GM23248 (cell line): ENCODE data around the gene CDCA8.

Source experiments
- EZH2 ChIP-seq: fragments of 200-600 bp; sonication (generic); IDR thresholded peaks from 2 replicates; pipeline ENCODE4 v1.6.1; 2018; ENCODE audit warnings: antibody characterized with exemption, mild to moderate bottlenecking; ENCODE audit not compliant: insufficient read depth, poor library complexity, severe bottlenecking
- EZH2phosphoT487 ChIP-seq: fragments of 200-600 bp; sonication (generic); IDR thresholded peaks from 2 replicates; pipeline ENCODE4 v1.6.1; 2018; ENCODE audit warnings: antibody characterized with exemption, moderate library complexity, mild to moderate bottlenecking, low read depth; ENCODE audit not compliant: insufficient read depth

DNA sequence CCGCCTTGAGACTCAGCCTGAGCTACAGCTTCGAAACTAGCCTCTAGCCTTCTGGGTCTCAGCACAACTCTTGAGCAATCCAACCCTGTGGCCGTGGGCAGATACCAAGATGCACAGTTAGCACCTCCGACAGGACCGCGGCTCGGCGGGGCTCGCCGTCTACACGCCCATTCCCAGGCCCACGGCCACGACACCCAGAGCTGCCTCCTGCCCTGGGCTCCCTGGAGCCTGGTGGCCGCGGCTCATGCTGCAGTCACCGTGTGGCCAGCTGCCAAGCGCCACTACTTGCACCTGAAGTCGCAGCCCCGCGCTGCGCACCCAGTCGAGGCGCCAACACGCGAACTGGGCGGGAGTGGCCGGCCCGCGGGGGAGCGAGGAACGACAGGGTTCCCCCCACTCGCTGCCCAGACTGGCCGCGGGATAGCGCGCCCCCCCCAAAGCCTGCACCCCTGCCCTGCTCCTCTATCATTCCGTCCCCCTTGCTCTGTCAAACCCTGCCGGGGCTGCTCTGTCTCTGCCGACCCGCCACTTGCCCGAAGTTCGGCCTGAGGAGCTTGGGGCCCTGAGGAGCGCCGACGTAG is 729 bp upstream of the CDCA8 start:
- TF ChIP-seq EZH2phosphoT487 (no peak), EZH2 (no peak)
